Activated CD4-positive, alpha-beta T cell treated with anti-CD3 and anti-CD28 coated beads, Interleukin-2, amount 50 U/mL, for 4 hours (primary cell): Measurements from ENCODE around the gene FAM89B.

Experiments used
- DNase-seq, 2 experiments: peaks; one replicate each; pipeline ENCODE4 v3.0.0-alpha.2; 2020

Gene FAM89B

GRCh38 chr11:65575568-65576231, 3.4 kb downstream of the FAM89B start, which contains the start of gene EHBP1L1:
EHBP1L1 (plus strand) TSS chr11:65576053; CDS start chr11:65576303, 250 bp downstream.
- DNase-seq = peak; percentile 72 to 78

- no peak for DNase-seq
Measured at GRCh38 chr11:65576232-65576866, 4.0 kb downstream of the FAM89B start.

- DNase-seq = no peak
Measured at GRCh38 chr11:65576867-65577755, 4.8 kb downstream of the FAM89B start.

GRCh38 chr11:65577756-65578109, 5.4 kb downstream of the FAM89B start:
- DNase-seq = no peak

GRCh38 chr11:65578134-65578533, 5.8 kb downstream of the FAM89B start:
- DNase-seq = no peak

- no peak for DNase-seq
Measured at GRCh38 chr11:65578667-65579066, 6.3 kb downstream of the FAM89B start.

- no peak for DNase-seq
Measured at GRCh38 chr11:65579291-65579690, 7.0 kb downstream of the FAM89B start.

GRCh38 chr11:65580031-65580692, 7.8 kb downstream of the FAM89B start:
- no peak for DNase-seq

- no peak for DNase-seq
Measured at GRCh38 chr11:65580756-65581155, 8.4 kb downstream of the FAM89B start.

GRCh38 chr11:65581928-65582327, 9.6 kb downstream of the FAM89B start:
- no peak for DNase-seq

- DNase-seq = no peak
Measured at GRCh38 chr11:65583589-65583988, 11.3 kb downstream of the FAM89B start.

GRCh38 chr11:65584106-65584505, 11.8 kb downstream of the FAM89B start:
- DNase-seq = no peak

GRCh38 chr11:65584723-65585171, 12.4 kb downstream of the FAM89B start:
- DNase-seq = no peak

- DNase-seq = no peak
Measured at GRCh38 chr11:65585396-65586246, 13.3 kb downstream of the FAM89B start.

- DNase-seq = no peak
Measured at GRCh38 chr11:65586247-65586630, 13.9 kb downstream of the FAM89B start.

- no peak for DNase-seq
Measured at GRCh38 chr11:65586676-65587075, 14.3 kb downstream of the FAM89B start.

GRCh38 chr11:65588199-65589054, 16.1 kb downstream of the FAM89B start:
- DNase-seq = peak; percentile 67 to 71

GRCh38 chr11:65589444-65590239, 17.3 kb downstream of the FAM89B start:
- DNase-seq = no peak

GRCh38 chr11:65590240-65590738, 18.0 kb downstream of the FAM89B start:
- no peak for DNase-seq
